ENCODE measurements around the gene TXNRD3.

The TXNRD3 gene

DNA sequence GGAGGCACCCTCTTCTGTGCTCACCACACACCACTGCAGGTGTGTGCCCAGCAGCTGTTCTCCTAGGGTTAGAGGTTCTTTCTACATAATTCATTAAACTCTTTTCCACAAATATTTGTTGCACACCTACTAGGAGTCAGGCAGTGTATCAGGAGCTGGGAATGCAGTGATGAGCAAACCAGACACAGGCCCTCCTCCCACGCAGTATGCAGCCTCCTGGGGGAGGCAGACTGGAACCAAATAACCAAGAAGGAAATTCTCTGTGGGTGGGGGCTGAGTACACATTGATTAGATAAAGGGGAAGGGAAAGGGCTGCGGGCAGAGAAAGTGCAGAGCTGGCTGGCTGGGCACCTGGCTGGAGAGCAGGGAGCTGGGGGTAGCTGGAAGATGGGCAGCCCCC is 77.7 kb downstream of the TXNRD3 start:
- Histone ChIP-seq H3K27ac (ENCODE audit: low read length) (no peak overlapping the region), H3K9me3 (ENCODE audit: insufficient read depth, low read length) (no peaks in the 10 kb centered on the region), H3K27me3 (ENCODE audit: low read depth, low read length) (peaks cover 25% of the 10 kb centered on the region), H3K4me1 (ENCODE audit: low read length) (no peaks in the 10 kb centered on the region), H3K9ac (ENCODE audit: low read length) (no peak overlapping the region), H3K4me3 (ENCODE audit: low read length) (no peak overlapping the region), H3K36me3 (replicated peaks; ENCODE audit: low read depth, low read length) (no peaks in the 10 kb centered on the region), H3K79me2 (ENCODE audit: low read length) (no peaks in the 10 kb centered on the region), H4K20me1 (ENCODE audit: insufficient read depth, low read length) (no peaks in the 10 kb centered on the region), H3K4me2 (ENCODE audit: low read length) (no peak overlapping the region), H2AFZ (ENCODE audit: low read depth, low read length) (no peak overlapping the region)
- TF ChIP-seq, protein P1, sequence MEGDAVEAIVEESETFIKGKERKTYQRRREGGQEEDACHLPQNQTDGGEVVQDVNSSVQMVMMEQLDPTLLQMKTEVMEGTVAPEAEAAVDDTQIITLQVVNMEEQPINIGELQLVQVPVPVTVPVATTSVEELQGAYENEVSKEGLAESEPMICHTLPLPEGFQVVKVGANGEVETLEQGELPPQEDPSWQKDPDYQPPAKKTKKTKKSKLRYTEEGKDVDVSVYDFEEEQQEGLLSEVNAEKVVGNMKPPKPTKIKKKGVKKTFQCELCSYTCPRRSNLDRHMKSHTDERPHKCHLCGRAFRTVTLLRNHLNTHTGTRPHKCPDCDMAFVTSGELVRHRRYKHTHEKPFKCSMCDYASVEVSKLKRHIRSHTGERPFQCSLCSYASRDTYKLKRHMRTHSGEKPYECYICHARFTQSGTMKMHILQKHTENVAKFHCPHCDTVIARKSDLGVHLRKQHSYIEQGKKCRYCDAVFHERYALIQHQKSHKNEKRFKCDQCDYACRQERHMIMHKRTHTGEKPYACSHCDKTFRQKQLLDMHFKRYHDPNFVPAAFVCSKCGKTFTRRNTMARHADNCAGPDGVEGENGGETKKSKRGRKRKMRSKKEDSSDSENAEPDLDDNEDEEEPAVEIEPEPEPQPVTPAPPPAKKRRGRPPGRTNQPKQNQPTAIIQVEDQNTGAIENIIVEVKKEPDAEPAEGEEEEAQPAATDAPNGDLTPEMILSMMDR (IDR thresholded peaks at IDR 0.05; ENCODE audit: low read depth, low read length) = no peak
- TF ChIP-seq EZH2phosphoT487 (IDR thresholded peaks at IDR 0.05; ENCODE audit: low read depth) = no peak

DNA sequence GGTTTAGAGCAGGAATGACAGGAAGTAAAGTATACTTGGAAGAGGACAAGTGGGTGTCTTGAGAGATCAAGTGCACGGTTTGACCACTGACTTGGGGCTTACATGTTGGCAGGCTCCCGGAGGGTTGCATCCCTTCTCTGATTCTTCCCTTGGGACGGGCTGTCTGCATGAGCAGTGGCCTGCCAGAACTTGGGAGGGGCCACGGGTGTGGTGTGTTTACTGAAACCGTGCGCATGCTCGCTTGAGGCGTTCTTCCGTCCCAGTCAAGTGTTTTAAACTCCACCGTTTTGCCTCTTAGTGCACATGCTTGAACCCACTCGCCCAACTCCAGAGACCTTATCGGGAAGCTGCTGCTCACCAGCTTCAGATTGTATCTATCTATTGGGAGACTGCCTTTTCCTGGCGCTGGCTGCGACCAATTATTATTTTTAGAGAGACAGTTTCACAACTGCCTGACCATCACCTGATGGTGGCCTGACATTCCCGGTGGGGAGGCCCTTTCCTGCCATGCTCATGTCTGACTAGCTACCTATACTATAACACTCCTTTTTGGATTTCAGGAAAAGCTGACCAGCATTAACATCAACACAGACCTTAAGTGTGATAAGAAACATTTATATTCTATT is 81.3 kb downstream of the TXNRD3 start:
- Histone ChIP-seq H3K4me2 (ENCODE audit: low read length) (no peak overlapping the region), H3K27ac (ENCODE audit: low read length) (no peak overlapping the region), H3K9ac (ENCODE audit: low read length) (no peak overlapping the region), H4K20me1 (ENCODE audit: insufficient read depth, low read length) (no peaks in the 10 kb centered on the region), H3K4me3 (ENCODE audit: low read length) (no peak overlapping the region), H3K79me2 (ENCODE audit: low read length) (no peaks in the 10 kb centered on the region), H3K4me1 (ENCODE audit: low read length) (no peaks in the 10 kb centered on the region), H2AFZ (ENCODE audit: low read depth, low read length) (no peak overlapping the region), H3K36me3 (replicated peaks; ENCODE audit: low read depth, low read length) (no peaks in the 10 kb centered on the region), H3K9me3 (ENCODE audit: insufficient read depth, low read length) (no peaks in the 10 kb centered on the region), H3K27me3 (ENCODE audit: low read depth, low read length) (peaks cover 22% of the 10 kb centered on the region)
- TF ChIP-seq, protein P1 (IDR thresholded peaks at IDR 0.05; ENCODE audit: low read depth, low read length) = no peak
- TF ChIP-seq EZH2phosphoT487 (IDR thresholded peaks at IDR 0.05; ENCODE audit: low read depth) = no peak

DNA sequence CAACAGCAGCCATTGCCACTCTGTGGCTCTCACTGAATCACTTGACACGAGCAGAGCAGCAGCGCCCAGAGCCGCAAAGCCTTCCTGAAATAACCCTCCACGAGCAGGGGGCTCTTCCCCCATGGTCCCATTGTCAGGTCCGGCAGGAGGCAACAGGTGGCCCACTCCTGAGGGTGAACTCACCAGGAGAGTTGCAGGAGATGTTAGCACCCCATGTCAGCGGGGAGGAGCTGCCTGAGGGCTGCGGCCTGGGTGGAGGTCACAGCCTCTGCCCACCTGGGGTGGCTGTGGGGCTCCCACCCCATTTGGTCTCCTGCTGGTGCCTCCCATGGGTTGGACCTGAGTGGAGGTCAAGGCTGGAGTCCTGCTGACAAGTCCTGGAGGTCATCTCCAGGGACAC is 83.8 kb downstream of the TXNRD3 start:
- H3K79me2 ChIP-seq (ENCODE audit: low read length) = no peaks in the 10 kb centered on the region
- no peaks in the 10 kb centered on the region for H3K9me3 ChIP-seq (ENCODE audit: insufficient read depth, low read length)
- no peak overlapping the region for H2AFZ ChIP-seq (ENCODE audit: low read depth, low read length)
- H3K4me3 ChIP-seq (ENCODE audit: low read length) = no peak overlapping the region
- peaks cover 37% of the 10 kb centered on the region for H3K27me3 ChIP-seq (ENCODE audit: low read depth, low read length)
- H4K20me1 ChIP-seq (ENCODE audit: insufficient read depth, low read length) = no peaks in the 10 kb centered on the region
- no peak overlapping the region for H3K9ac ChIP-seq (ENCODE audit: low read length)
- H3K36me3 ChIP-seq (replicated peaks; ENCODE audit: low read depth, low read length) = no peaks in the 10 kb centered on the region
- H3K27ac ChIP-seq (ENCODE audit: low read length) = no peak overlapping the region
- TF ChIP-seq EZH2phosphoT487 (IDR thresholded peaks at IDR 0.05; ENCODE audit: low read depth) = no peak
- TF ChIP-seq, protein P1 (IDR thresholded peaks at IDR 0.05; ENCODE audit: low read depth, low read length) = no peak
- no peak overlapping the region for H3K4me2 ChIP-seq (ENCODE audit: low read length)
- no peaks in the 10 kb centered on the region for H3K4me1 ChIP-seq (ENCODE audit: low read length)

DNA sequence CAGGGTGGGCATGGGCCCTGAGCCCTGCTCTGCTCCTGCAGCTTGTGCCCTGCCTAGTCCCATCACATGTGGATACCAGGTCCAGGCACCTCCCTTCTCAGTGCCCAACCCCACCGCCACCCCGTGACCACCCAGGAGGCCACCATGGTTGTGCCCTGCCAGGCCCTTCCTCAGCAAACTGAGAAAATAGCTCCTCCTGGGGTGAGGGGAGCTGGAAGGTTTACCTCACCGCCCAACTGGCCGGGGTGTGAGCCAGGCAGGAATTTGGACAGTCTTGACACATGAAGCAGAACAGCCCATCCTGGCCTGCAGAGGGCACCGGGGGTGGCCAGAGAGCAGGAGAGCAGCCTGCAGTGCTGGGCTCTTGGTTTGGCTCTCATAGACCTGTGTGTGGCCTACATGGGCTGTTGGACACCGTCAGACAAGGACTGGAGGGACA is 84.8 kb downstream of the TXNRD3 start:
- H3K27me3 ChIP-seq (ENCODE audit: low read depth, low read length) = peaks cover 47% of the 10 kb centered on the region
- H3K9ac ChIP-seq (ENCODE audit: low read length) = no peak overlapping the region
- H3K4me1 ChIP-seq (ENCODE audit: low read length) = no peaks in the 10 kb centered on the region
- H3K79me2 ChIP-seq (ENCODE audit: low read length) = no peaks in the 10 kb centered on the region
- H4K20me1 ChIP-seq (ENCODE audit: insufficient read depth, low read length) = no peaks in the 10 kb centered on the region
- H3K4me2 ChIP-seq (ENCODE audit: low read length) = no peak overlapping the region
- H3K9me3 ChIP-seq (ENCODE audit: insufficient read depth, low read length) = no peaks in the 10 kb centered on the region
- H3K36me3 ChIP-seq (replicated peaks; ENCODE audit: low read depth, low read length) = no peaks in the 10 kb centered on the region
- no peak for TF ChIP-seq EZH2phosphoT487 (IDR thresholded peaks at IDR 0.05; ENCODE audit: low read depth)
- TF ChIP-seq, protein P1 (IDR thresholded peaks at IDR 0.05; ENCODE audit: low read depth, low read length) = no peak
- H3K4me3 ChIP-seq (ENCODE audit: low read length) = no peak overlapping the region
- no peak overlapping the region for H2AFZ ChIP-seq (ENCODE audit: low read depth, low read length)
- H3K27ac ChIP-seq (ENCODE audit: low read length) = no peak overlapping the region
